K562 (cell line): ENCODE measurements around the gene TBRG1. TPM values are rescaled to one million over a fixed set of nuclear protein-coding genes. Genes with fewer than 3 reads are reported as not detected.

Experiments
- ETS2 ChIP-seq: IDR thresholded peaks from 2 replicates; pipeline ENCODE4 v1.6.1; 2016; ENCODE audit warnings: borderline replicate concordance, missing genetic modification characterization, mild to moderate bottlenecking, moderate library complexity, missing compliant biosample characterization; ENCODE audit not compliant: poor library complexity, severe bottlenecking
- HDAC1 ChIP-seq, 2 experiments: fragments of 450-650 bp; IDR thresholded peaks; 2 replicates each; pipeline ENCODE4 v1.6.1; 2016 to 2017; ENCODE audit warnings: inconsistent platforms in 1 of 2, mild to moderate bottlenecking in 1 of 2, moderate library complexity in 1 of 2
- RFX7 ChIP-seq: fragments of 250-450 bp; sonication (Bioruptor Pico); IDR thresholded peaks from 2 replicates; pipeline ENCODE4 v1.5.1; 2021; ENCODE audit warnings: mild to moderate bottlenecking
- ZHX1 ChIP-seq: fragments of 150-350 bp; conservative IDR thresholded peaks from 2 replicates; pipeline ENCODE4 v1.6.1; 2014; ENCODE audit warnings: low read length
- ZNF436 ChIP-seq: fragments of 250-450, 450-650 bp; sonication (Bioruptor Pico); formaldehyde crosslinking; IDR thresholded peaks from 2 replicates; pipeline ENCODE4 v1.7.0; 2020; ENCODE audit warnings: mild to moderate bottlenecking
- ZNF589 ChIP-seq: fragments of 200-800 bp; sonication (Bioruptor generic); IDR thresholded peaks from 2 replicates; pipeline ENCODE4 v1.6.1; 2016; ENCODE audit warnings: low read depth, missing genetic modification characterization, missing compliant biosample characterization
- polyA plus RNA-seq, 8 experiments: library from polyadenylated mRNA; depleted of rRNA in 4 of 8; stranded (reverse) in 5 of 8; unstranded in 3 of 8; fragments of >200 nt; fragmentation: Nextera tagmentation in 2 of 8; fragmentation: Illumina TruSeq in 1 of 8; extraction: Ambion mirVana in 2 of 8; extraction: Trizol in 1 of 8; gene quantifications; 2 replicates each; pipeline versions ENCODE4 v1.2.1 to v1.2.3, GENCODE V29; 2011 to 2014; ENCODE audit warnings: inconsistent platforms in 1 of 8, missing spikeins in 1 of 8
- total RNA-seq, 7 experiments: library from RNA; depleted of rRNA in 6 of 7; stranded (reverse); fragments of >200 nt in 6 of 7; fragmentation: Illumina TruSeq in 2 of 7; extraction: Trizol in 2 of 7; gene quantifications; 2 replicates each; pipeline versions ENCODE4 v1.2.1 to v1.2.3, GENCODE V29; 2011 to 2021; ENCODE audit warnings: low replicate concordance in 1 of 7
- TF ChIP-seq, protein P1 (sequence below), 2 experiments: fragments of 150-350 bp in 1 of 2; IDR thresholded peaks; 2 replicates each; pipeline ENCODE4 v1.6.1; 2012 to 2016; ENCODE audit warnings: low read depth in 2 of 2, low read length in 2 of 2, mild to moderate bottlenecking in 1 of 2, moderate library complexity in 1 of 2
- TF ChIP-seq, protein P2 (sequence below): fragments of 450-650 bp; IDR thresholded peaks from 2 replicates; pipeline ENCODE4 v1.6.1; 2016
- TF ChIP-seq, protein P3 (sequence below): fragments of 250-450 bp; sonication (Bioruptor Pico); IDR thresholded peaks from 2 replicates; pipeline ENCODE4 v1.4.0; 2020; ENCODE audit warnings: mild to moderate bottlenecking, moderate library complexity
- TF ChIP-seq, protein P4 (sequence below): sonication (generic); formaldehyde crosslinking; IDR thresholded peaks from 2 replicates; pipeline ENCODE4 v1.8.0; 2023; ENCODE audit warnings: mild to moderate bottlenecking, missing genetic modification reagents

The TBRG1 gene
- total and polyA plus RNA-seq, 9 of the 15 experiments (the other 6 are each of a cell fraction or from before 2014, with no cell fraction given), result 8.7 to 30.0 (median 20.2) TPM

- TF ChIP-seq, protein P1, sequence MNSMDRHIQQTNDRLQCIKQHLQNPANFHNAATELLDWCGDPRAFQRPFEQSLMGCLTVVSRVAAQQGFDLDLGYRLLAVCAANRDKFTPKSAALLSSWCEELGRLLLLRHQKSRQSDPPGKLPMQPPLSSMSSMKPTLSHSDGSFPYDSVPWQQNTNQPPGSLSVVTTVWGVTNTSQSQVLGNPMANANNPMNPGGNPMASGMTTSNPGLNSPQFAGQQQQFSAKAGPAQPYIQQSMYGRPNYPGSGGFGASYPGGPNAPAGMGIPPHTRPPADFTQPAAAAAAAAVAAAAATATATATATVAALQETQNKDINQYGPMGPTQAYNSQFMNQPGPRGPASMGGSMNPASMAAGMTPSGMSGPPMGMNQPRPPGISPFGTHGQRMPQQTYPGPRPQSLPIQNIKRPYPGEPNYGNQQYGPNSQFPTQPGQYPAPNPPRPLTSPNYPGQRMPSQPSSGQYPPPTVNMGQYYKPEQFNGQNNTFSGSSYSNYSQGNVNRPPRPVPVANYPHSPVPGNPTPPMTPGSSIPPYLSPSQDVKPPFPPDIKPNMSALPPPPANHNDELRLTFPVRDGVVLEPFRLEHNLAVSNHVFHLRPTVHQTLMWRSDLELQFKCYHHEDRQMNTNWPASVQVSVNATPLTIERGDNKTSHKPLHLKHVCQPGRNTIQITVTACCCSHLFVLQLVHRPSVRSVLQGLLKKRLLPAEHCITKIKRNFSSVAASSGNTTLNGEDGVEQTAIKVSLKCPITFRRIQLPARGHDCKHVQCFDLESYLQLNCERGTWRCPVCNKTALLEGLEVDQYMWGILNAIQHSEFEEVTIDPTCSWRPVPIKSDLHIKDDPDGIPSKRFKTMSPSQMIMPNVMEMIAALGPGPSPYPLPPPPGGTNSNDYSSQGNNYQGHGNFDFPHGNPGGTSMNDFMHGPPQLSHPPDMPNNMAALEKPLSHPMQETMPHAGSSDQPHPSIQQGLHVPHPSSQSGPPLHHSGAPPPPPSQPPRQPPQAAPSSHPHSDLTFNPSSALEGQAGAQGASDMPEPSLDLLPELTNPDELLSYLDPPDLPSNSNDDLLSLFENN (IDR thresholded peaks at IDR 0.05; ENCODE audit: low read depth in 2 of 2, low read length in 2 of 2), result no peak
- TF ChIP-seq ZHX1, result no peak
- TF ChIP-seq ZNF589, result no peak; the same call in 1 of the 2 replicates
- TF ChIP-seq RFX7, result no peak
- no peak for TF ChIP-seq HDAC1 (IDR thresholded peaks at IDR 0.05)
- TF ChIP-seq ETS2, result no peak
- TF ChIP-seq, protein P2, sequence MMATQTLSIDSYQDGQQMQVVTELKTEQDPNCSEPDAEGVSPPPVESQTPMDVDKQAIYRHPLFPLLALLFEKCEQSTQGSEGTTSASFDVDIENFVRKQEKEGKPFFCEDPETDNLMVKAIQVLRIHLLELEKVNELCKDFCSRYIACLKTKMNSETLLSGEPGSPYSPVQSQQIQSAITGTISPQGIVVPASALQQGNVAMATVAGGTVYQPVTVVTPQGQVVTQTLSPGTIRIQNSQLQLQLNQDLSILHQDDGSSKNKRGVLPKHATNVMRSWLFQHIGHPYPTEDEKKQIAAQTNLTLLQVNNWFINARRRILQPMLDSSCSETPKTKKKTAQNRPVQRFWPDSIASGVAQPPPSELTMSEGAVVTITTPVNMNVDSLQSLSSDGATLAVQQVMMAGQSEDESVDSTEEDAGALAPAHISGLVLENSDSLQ, result no peak
- TF ChIP-seq, protein P3, sequence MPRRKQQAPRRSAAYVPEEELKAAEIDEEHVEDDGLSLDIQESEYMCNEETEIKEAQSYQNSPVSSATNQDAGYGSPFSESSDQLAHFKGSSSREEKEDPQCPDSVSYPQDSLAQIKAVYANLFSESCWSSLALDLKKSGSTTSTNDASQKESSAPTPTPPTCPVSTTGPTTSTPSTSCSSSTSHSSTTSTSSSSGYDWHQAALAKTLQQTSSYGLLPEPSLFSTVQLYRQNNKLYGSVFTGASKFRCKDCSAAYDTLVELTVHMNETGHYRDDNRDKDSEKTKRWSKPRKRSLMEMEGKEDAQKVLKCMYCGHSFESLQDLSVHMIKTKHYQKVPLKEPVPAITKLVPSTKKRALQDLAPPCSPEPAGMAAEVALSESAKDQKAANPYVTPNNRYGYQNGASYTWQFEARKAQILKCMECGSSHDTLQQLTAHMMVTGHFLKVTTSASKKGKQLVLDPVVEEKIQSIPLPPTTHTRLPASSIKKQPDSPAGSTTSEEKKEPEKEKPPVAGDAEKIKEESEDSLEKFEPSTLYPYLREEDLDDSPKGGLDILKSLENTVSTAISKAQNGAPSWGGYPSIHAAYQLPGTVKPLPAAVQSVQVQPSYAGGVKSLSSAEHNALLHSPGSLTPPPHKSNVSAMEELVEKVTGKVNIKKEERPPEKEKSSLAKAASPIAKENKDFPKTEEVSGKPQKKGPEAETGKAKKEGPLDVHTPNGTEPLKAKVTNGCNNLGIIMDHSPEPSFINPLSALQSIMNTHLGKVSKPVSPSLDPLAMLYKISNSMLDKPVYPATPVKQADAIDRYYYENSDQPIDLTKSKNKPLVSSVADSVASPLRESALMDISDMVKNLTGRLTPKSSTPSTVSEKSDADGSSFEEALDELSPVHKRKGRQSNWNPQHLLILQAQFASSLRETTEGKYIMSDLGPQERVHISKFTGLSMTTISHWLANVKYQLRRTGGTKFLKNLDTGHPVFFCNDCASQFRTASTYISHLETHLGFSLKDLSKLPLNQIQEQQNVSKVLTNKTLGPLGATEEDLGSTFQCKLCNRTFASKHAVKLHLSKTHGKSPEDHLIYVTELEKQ (CRISPR knock-in tag), result no peak
- TF ChIP-seq, protein P4, sequence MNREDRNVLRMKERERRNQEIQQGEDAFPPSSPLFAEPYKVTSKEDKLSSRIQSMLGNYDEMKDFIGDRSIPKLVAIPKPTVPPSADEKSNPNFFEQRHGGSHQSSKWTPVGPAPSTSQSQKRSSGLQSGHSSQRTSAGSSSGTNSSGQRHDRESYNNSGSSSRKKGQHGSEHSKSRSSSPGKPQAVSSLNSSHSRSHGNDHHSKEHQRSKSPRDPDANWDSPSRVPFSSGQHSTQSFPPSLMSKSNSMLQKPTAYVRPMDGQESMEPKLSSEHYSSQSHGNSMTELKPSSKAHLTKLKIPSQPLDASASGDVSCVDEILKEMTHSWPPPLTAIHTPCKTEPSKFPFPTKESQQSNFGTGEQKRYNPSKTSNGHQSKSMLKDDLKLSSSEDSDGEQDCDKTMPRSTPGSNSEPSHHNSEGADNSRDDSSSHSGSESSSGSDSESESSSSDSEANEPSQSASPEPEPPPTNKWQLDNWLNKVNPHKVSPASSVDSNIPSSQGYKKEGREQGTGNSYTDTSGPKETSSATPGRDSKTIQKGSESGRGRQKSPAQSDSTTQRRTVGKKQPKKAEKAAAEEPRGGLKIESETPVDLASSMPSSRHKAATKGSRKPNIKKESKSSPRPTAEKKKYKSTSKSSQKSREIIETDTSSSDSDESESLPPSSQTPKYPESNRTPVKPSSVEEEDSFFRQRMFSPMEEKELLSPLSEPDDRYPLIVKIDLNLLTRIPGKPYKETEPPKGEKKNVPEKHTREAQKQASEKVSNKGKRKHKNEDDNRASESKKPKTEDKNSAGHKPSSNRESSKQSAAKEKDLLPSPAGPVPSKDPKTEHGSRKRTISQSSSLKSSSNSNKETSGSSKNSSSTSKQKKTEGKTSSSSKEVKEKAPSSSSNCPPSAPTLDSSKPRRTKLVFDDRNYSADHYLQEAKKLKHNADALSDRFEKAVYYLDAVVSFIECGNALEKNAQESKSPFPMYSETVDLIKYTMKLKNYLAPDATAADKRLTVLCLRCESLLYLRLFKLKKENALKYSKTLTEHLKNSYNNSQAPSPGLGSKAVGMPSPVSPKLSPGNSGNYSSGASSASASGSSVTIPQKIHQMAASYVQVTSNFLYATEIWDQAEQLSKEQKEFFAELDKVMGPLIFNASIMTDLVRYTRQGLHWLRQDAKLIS (CRISPR knock-in tag), result no peak
- TF ChIP-seq ZNF436, result no peak
Measured at GRCh38 chr11:124644426-124645280, 22.0 kb downstream of the TBRG1 start (continued).
